22Rv1 (cell line): ENCODE results near the gene RBBP8NL.

Experiments used
- H3K27ac ChIP-seq: fragments of 450-650 bp; 2 replicates; pipeline ENCODE4 v1.5.1; 2017
- CTCF ChIP-seq: fragments of 450-650 bp; IDR thresholded peaks from 2 replicates; pipeline ENCODE4 v1.5.1; 2017; ENCODE audit warnings: mild to moderate bottlenecking
- ZFX ChIP-seq: fragments of 450-650 bp; IDR thresholded peaks from 2 replicates; pipeline ENCODE4 v1.6.1; 2017; ENCODE audit warnings: antibody characterized with exemption, borderline replicate concordance

The RBBP8NL gene

GRCh38 chr20:62408640-62409039, 18.7 kb downstream of the RBBP8NL start:
- H3K27ac ChIP-seq: peak overlapping the region; percentile 42; the same call in 1 of the 2 replicates
- TF ChIP-seq ZFX (no peak), CTCF (no peak)

- no peak for TF ChIP-seq ZFX
- no peak for TF ChIP-seq CTCF
- peak overlapping the region; percentile 74 for H3K27ac ChIP-seq
Observed at GRCh38 chr20:62408055-62408454, 19.3 kb downstream of the RBBP8NL start.

GRCh38 chr20:62407221-62407992, 19.9 kb downstream of the RBBP8NL start, which contains the start of gene CABLES2:
Gene CABLES2, minus strand, starts transcription at chr20:62407285. Its CDS starts 9 bp downstream, at chr20:62407276.
- peak within 1 kb of the TSS; percentile 74 for H3K27ac ChIP-seq
- TF ChIP-seq CTCF (0 out of 2 replicates have a peak, but pooled peaks have one; percentile 7), ZFX (no peak)

DNA sequence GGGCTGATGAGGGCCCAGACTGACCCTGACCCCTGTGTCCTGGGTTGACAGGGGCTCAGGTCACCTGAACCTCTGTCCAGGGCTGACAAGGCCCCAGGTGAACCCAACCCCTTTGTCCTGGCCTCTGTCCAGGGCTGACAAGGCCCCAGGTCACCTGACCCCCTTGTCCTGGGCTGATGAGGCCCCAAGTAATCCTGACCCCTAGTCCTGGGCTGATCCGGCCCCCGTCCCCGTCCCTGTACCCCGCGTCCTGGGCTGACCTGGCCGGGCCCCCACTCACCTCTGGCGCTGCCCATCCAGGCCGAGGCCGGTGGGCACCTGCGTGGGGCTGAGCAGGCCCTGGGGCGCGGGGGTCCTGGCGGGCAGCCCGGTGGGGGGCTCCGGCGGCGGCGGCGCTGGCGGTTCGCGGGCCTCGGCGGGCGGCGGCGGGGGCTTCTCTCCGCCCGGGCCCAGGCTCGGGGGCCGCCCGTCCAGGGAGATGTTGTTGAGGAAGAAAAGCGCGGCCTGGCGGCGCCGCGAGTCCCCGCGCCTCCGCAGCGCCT, 20.6 kb downstream of the RBBP8NL start:
- peak overlapping the region; percentile 74 for H3K27ac ChIP-seq
- TF ChIP-seq ZFX: no peak
- TF ChIP-seq CTCF: no peak

GRCh38 chr20:62405981-62406513, 21.3 kb downstream of the RBBP8NL start:
- TF ChIP-seq CTCF: no peak
- TF ChIP-seq ZFX: no peak
- H3K27ac ChIP-seq: peak overlapping the region; percentile 74

- TF ChIP-seq CTCF (peak; percentile 19; the same call in 1 of the 2 replicates), ZFX (no peak)
- peak overlapping the region; percentile 74 for H3K27ac ChIP-seq
Observed at GRCh38 chr20:62405108-62405980, 22.0 kb downstream of the RBBP8NL start.
